HPDE6-E6E7 (cell line): ENCODE data around the gene HUNK.

ENCODE experiments used
- DNase-seq: peaks from one replicate; pipeline ENCODE4 v3.0.0; 2011; ENCODE audit warnings: missing footprints; ENCODE audit errors: extremely low spot score

HUNK gene

DNA sequence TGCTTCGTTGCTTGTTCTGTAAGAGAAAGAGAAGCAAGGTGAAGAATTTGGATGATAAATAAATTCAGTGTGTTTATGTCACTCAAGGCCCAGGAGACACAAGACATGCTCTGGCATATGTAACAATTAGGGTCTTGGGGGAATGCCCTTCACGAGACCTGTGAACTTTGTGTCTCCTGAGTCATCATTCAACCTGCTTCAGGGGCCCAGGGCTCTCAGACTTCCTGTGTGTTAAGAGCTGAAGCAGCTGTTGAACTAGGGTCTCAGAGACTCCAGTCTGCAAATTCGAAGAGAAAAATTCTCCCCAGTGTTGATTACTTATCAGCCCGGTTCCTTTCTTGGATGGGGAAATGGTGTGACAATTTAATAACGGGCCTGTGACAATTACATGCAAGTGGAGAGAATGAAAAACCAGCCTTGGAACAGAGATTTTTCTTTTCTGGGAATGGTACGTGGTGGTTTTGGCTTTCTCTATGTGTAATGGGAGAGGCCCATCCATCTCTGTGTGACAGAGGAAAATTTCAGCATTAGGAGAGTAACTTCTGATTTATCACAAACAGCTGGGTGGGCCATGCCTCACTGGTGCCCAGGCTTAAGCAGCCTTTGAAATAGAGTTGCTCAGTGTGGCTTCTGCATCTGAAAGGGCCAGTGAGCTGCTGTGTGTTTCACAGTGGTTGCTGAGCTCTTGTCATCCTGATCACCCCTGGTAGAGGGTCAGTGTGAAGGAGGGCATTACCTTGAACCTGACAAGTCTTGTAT is 22.4 kb downstream of the HUNK start:
- no peak for DNase-seq

- DNase-seq = no peak
Measured at GRCh38 chr21:31896019-31896418, 23.2 kb downstream of the HUNK start.

DNA sequence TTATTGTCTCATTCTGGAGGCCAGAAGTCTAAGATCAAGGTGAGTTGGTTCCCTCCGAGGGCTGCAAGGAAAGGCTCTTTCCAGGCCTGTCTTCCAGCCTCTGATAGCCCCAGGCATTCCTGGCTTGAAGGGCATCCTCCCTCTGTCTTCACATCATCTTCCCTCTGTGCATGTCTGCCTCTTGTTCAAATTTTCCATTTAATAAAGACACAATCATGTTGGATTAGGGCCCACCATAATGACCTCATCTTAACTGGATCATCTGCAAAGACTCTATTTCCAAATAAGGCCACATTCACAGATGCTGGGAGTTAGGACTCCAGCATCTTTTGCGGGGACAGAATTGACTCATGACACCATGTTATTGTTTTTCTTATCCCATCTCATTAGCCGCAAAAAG is 24.5 kb downstream of the HUNK start:
- no peak for DNase-seq

DNA sequence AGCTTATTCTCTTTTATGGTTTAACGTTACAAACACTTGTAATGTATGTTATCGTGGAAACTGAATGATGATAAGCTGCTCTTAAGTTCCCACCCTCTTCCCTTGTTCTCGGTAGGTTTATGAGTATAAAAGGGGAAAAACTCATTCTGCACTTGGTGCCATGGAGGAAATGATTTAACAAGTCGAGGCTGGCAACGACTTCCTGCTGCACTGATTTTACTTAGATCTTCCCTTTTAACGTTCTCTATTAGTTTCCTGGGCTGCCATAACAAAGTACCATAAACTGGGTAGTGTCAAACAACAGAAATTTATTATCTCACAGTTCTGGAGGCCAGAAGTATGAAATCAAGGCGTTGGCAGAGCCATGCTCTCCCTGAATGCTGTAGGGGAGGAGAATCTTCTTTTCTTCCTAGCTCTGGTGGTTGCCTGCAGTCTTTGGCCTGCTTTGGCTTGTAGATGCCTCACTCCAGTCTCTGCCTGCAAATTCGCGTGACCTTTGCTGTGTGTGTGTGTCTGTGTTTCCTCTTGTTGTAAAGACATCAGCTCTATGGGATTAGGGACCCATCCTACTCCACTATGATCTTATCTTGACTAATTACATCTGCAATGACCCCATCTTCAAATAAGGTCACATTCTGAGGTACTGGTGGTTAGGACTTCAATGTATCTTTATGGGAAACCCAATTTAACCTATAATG is 26.3 kb downstream of the HUNK start:
- DNase-seq = no peak

- no peak for DNase-seq
Measured at GRCh38 chr21:31900121-31900895, 27.5 kb downstream of the HUNK start.

GRCh38 chr21:31901315-31901714 is 28.5 kb downstream of the HUNK start:
- no peak for DNase-seq

DNA sequence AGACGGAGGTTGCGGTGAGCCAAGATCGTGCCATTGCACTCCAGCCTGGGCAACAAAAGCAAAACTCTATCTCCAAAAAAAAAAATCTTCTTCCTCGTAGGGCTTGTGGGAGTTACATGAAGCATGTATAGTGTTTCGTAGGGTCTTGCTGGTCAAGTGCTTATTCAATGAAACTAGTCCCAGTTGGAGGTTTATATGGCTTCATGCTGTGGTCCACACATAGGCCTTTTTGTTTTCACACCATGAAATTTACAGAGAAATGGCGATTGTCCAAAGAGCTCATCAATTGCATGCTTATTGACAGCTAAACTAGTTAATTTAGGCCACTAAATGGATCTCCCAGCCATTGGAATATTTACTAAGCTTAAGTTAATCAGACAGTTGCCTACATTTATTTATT is 29.6 kb downstream of the HUNK start:
- no peak for DNase-seq

GRCh38 chr21:31903896-31904295 is 31.1 kb downstream of the HUNK start:
- no peak for DNase-seq

DNA sequence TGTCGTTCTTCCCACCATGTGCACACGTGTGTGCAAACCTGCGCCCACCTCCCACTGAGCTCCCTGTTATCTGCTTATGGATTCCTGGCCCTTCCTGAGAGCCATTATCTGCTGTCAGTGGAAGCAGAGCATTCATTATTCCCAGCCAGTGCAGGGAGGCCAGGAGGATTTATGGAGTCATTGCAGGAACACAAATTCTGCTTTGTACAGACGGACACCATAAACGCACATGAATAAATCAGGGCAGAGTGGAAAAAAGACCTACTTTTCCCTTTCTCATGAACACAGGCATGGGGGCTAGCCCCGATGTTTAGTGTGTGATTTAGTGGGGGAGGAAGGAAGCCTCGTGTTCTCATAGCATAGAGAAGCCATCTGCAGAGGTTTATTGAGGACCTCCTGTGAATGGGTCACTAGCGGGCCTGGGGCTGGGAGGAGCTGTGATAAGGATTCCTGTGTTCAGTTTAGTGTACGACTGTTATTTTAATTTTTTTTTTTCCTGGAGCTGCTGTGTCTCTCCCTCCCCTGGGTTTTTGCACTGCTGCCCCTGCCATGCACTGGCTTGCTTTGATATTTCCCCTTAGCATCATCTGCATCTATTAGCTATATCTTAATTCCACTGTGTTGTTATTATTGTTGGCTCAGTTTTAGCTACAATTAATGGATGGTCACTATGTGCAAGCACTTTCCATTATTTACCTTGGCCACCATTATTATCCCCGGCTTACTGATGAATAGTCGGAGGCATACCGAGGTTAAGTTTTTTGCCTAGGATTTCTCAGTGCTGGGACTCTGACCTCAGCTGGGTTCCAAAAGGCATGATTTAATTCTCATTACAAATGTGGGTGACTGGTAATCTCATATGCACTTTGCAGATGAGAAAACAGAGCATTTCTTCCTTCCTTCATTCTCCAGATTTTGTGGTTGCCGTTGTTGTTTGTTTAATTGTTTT is 33.0 kb downstream of the HUNK start:
- no peak for DNase-seq

DNA sequence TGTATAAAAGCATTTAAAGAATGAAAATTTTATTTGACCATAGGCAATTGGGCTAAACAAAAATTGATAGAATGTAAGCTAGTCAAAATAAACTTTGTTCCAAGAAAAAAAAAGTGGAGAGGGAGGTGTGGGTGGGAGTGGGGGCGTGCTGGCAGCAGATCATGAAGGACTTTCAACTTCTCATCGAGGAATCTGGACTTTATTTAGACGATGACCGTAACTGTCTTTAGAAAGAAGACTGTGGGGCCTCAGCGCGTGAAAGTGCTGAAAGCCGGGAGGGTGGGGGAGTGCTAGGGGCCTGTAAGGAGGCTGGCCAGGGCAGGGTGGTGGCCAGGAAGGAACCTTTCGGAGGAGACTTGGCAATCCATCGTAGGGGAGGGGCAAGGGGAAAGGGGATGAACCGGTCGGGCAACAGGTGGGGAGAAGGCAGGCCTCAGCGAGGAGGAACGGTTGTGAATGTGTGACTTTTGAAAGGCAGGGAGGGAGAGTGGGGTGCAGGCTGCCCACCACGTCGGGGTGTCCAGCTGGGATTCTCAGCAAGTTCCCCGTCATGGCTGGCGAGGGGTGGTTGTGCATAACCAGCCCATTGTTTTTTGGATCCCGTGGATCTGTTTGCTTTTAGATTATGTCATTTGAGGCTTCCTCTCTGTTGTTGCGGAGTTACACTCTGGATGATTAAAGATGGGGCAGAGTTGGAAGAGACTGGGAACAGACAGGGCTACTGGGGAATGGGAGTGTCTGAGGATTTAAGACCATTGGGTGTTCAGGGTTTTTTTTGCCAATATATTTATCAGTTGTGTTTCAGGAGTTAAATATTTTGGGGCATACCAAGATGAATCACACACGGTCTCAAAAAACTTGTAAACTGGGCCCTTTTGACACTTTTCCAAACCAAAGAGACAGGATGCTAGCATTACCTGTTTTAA is 35.5 kb downstream of the HUNK start:
- no peak for DNase-seq

GRCh38 chr21:31909153-31910073 is 36.6 kb downstream of the HUNK start:
- no peak for DNase-seq

DNA sequence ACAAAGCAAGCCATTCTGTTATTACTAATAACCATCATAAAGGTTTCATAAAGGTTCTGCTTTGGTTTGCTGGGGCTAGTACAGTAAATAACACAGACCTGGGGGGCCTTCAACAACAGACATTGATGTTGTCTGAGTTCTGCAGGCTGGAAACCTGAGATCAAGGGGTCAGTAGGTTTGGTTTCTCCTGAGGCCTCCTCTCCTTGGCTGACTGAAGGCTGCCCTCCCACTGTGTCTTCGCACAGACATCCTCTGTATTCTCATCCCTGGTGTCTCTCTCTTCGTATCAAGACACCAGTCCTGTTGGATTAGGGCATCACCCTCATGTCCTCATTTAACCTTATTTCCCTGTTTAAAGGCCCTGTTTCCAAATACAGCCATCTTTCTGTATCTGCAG is 37.3 kb downstream of the HUNK start:
- DNase-seq = no peak

GRCh38 chr21:31911138-31911907 is 38.5 kb downstream of the HUNK start:
- no peak for DNase-seq

DNA sequence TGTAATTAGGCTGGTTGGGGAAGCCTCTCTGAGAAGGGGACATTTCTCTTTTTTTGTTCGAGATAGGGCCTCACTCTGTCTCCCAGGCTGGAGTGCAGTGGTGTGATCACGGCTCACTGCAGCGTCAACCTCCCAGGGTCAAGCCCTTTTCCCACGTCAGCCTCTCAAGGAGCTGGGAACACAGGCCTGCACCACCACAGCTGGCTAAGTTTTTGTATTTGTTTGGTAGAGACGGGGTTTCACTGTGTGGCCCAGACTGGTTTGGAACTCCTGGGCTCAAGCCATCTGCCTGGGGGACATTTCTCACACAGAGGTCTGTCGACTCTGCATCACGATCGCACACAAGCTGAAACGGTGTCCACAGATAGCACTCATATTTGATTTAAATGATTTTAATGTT is 39.7 kb downstream of the HUNK start:
- DNase-seq = no peak

DNA sequence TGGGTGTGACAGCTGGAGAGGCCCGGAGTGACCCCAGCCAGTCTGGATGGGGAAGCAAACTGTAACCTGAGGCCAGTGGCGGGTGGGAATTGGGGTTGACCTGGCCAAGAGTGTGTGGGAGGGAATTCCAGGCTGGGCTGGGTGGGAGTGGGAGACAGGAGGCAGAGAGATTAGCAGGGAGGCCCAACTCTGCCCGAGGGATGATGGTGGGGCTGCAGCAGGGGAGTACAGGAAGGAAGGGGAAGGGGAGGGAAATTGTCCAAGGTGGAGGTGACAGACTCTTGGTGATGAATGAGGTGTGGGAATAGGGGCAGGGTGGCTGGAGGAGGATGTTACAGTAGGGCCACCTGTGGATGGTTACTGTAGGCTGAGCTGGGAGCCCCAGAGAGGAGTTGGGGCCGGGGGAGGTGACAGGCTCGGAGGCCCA is 40.4 kb downstream of the HUNK start:
- DNase-seq = no peak

GRCh38 chr21:31914472-31914871 is 41.7 kb downstream of the HUNK start:
- no peak for DNase-seq

GRCh38 chr21:31915566-31915965 is 42.7 kb downstream of the HUNK start:
- DNase-seq = no peak

DNA sequence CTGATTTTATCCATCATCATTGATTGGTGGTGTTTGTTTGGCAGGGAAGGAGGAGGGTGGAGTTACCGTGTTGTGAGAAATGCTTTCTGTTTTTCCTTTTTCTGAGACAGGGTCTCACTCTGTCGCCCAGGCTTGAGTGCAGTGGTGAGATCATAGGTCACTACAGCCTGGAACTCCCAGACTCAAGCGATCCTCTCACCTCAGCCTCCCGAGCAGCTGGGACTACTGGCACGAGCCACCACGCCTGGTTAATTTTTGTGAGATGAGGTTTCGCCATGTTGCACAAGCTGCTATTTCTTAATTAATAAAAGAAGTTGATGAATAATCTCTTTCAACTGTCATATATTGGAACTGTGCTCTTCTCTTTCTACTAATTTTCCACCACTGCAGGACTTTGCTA is 44.3 kb downstream of the HUNK start:
- no peak for DNase-seq
